Effector memory CD4-positive, alpha-beta T cell (primary cell): Measurements from ENCODE around the gene BMPER.

Experiments
- DNase-seq, 3 donors: peaks; one replicate each; pipeline ENCODE4 v3.0.0-alpha.2; 2020
- H3K27ac ChIP-seq: 2 replicates; pipeline ENCODE4 v1.7.0; 2013; ENCODE audit warnings: mild to moderate bottlenecking, low read length, moderate library complexity; ENCODE audit not compliant: insufficient read depth, poor library complexity, severe bottlenecking
- H3K27me3 ChIP-seq: replicated peaks from 2 replicates; pipeline ENCODE4 v1.7.0; 2013; ENCODE audit warnings: mild to moderate bottlenecking, low read length; ENCODE audit not compliant: insufficient read depth, control insufficient read depth, poor library complexity, severe bottlenecking
- H3K36me3 ChIP-seq: 2 replicates; pipeline ENCODE4 v1.7.0; 2013; ENCODE audit warnings: mild to moderate bottlenecking, low read length, moderate library complexity; ENCODE audit not compliant: control insufficient read depth, insufficient read depth
- H3K4me1 ChIP-seq: 2 replicates; pipeline ENCODE4 v1.7.0; 2013; ENCODE audit warnings: low read length, mild to moderate bottlenecking; ENCODE audit not compliant: control insufficient read depth, insufficient read depth, poor library complexity, severe bottlenecking
- H3K4me3 ChIP-seq: 2 replicates; pipeline ENCODE4 v1.7.0; 2013; ENCODE audit warnings: low read length, low read depth, mild to moderate bottlenecking; ENCODE audit not compliant: insufficient read depth, poor library complexity, severe bottlenecking
- H3K9me3 ChIP-seq: 2 replicates; pipeline ENCODE4 v1.7.0; 2013; ENCODE audit warnings: mild to moderate bottlenecking, low read length, moderate library complexity; ENCODE audit not compliant: control insufficient read depth

The BMPER gene

GRCh38 chr7:34096198-34096651, 190.9 kb downstream of the BMPER start:
- Histone ChIP-seq H3K9me3 (no peaks in the 10 kb centered on the region), H3K4me1 (no peaks in the 10 kb centered on the region), H3K36me3 (no peaks in the 10 kb centered on the region), H3K27ac (no peak overlapping the region), H3K27me3 (no peaks in the 10 kb centered on the region), H3K4me3 (no peak overlapping the region)
- no peak for DNase-seq

DNA sequence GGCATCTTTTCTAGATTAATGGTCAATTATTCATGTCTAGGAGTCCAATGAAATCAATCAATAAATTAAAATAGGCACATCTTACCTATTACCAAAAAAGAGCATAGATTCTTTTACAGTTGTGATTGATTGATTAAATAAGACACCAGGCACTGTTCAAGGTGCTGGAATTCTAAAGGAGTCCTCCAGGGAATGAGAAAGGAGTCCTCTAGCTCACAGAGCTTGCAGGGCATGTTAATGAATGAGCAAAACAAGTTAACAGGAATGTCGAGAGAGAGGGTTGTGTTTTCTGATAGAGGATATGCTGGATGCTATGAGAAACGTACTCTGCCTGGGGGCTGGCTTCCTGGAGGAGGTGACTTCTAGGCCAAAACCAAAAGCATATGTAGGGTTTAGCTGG, 191.4 kb downstream of the BMPER start:
- Histone ChIP-seq H3K4me3 (no peak overlapping the region), H3K36me3 (no peaks in the 10 kb centered on the region), H3K27me3 (no peaks in the 10 kb centered on the region), H3K27ac (no peak overlapping the region), H3K4me1 (no peaks in the 10 kb centered on the region), H3K9me3 (no peaks in the 10 kb centered on the region)
- DNase-seq: no peak

GRCh38 chr7:34100661-34101060, 195.3 kb downstream of the BMPER start:
- Histone ChIP-seq H3K4me1 (no peaks in the 10 kb centered on the region), H3K27ac (no peak overlapping the region), H3K27me3 (no peaks in the 10 kb centered on the region), H3K9me3 (no peaks in the 10 kb centered on the region), H3K36me3 (no peaks in the 10 kb centered on the region), H3K4me3 (no peak overlapping the region)
- no peak for DNase-seq

- no peak for DNase-seq
- no peaks in the 10 kb centered on the region for H3K4me1 ChIP-seq
- no peak overlapping the region for H3K4me3 ChIP-seq
- no peaks in the 10 kb centered on the region for H3K27me3 ChIP-seq
- no peaks in the 10 kb centered on the region for H3K9me3 ChIP-seq
- H3K27ac ChIP-seq: no peak overlapping the region
- no peaks in the 10 kb centered on the region for H3K36me3 ChIP-seq
These were observed 198.8 kb downstream of the BMPER start for GRCh38 chr7:34104115-34104514.

- H3K36me3 ChIP-seq: no peaks in the 10 kb centered on the region
- H3K27me3 ChIP-seq: no peaks in the 10 kb centered on the region
- no peaks in the 10 kb centered on the region for H3K4me1 ChIP-seq
- H3K9me3 ChIP-seq: no peaks in the 10 kb centered on the region
- H3K4me3 ChIP-seq: no peak overlapping the region
- DNase-seq: no peak
- H3K27ac ChIP-seq: no peak overlapping the region
These were observed 199.7 kb downstream of the BMPER start for GRCh38 chr7:34104992-34105391.

GRCh38 chr7:34107276-34107675, 201.9 kb downstream of the BMPER start:
- H3K4me1 ChIP-seq: no peaks in the 10 kb centered on the region
- no peaks in the 10 kb centered on the region for H3K36me3 ChIP-seq
- H3K27ac ChIP-seq: no peak overlapping the region
- H3K4me3 ChIP-seq: no peak overlapping the region
- no peaks in the 10 kb centered on the region for H3K9me3 ChIP-seq
- no peaks in the 10 kb centered on the region for H3K27me3 ChIP-seq
- no peak for DNase-seq

DNA sequence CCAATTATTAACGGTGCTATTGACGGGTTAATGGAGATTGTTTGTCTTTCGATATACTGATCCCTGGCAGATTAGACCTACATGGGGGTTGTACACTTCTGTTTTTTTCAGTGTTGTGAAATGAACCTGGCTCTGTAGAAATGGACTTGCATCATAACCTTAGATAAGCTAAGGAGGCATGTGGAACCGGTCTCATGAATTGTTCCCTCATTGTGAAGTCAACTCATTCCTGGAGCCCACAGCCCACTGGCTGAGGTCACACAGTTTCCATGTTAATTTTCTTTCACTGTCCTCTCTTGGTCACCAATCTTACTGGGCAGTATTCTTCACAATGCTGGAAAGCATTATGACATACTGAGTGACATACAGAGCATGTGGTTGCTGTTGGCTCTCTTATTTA, 202.8 kb downstream of the BMPER start:
- Histone ChIP-seq H3K9me3 (no peaks in the 10 kb centered on the region), H3K27ac (no peak overlapping the region), H3K27me3 (no peaks in the 10 kb centered on the region), H3K4me3 (no peak overlapping the region), H3K36me3 (no peaks in the 10 kb centered on the region), H3K4me1 (no peaks in the 10 kb centered on the region)
- no peak for DNase-seq

GRCh38 chr7:34109936-34110780, 204.8 kb downstream of the BMPER start:
- Histone ChIP-seq H3K27ac (no peak overlapping the region), H3K4me1 (no peaks in the 10 kb centered on the region), H3K4me3 (no peak overlapping the region), H3K36me3 (no peaks in the 10 kb centered on the region), H3K27me3 (no peaks in the 10 kb centered on the region), H3K9me3 (no peaks in the 10 kb centered on the region)
- DNase-seq: no peak

GRCh38 chr7:34111031-34111430, 205.7 kb downstream of the BMPER start:
- Histone ChIP-seq H3K27ac (no peak overlapping the region), H3K4me1 (no peaks in the 10 kb centered on the region), H3K36me3 (no peaks in the 10 kb centered on the region), H3K4me3 (no peak overlapping the region), H3K27me3 (no peaks in the 10 kb centered on the region), H3K9me3 (no peaks in the 10 kb centered on the region)
- no peak for DNase-seq

GRCh38 chr7:34115503-34115902, 210.2 kb downstream of the BMPER start:
- H3K9me3 ChIP-seq: no peaks in the 10 kb centered on the region
- DNase-seq: no peak
- H3K27ac ChIP-seq: no peak overlapping the region

More at GRCh38 chr7:34115503-34115902, 210.2 kb downstream of the BMPER start:
- Histone ChIP-seq H3K36me3 (no peaks in the 10 kb centered on the region), H3K4me1 (no peaks in the 10 kb centered on the region), H3K4me3 (no peak overlapping the region), H3K27me3 (no peaks in the 10 kb centered on the region)
